Activated CD8-positive, alpha-beta T cell treated with anti-CD3 and anti-CD28 coated beads for 36 hours (primary cell): ENCODE data around the gene ANKRD44. TPM values are rescaled to one million over a fixed set of nuclear protein-coding genes. Genes with fewer than 3 reads are reported as not detected.
A peak's percentile ranks its signal among the peaks of the same experiment; 100 is the strongest.

Source experiments
- ATAC-seq: fragments of 200-7000 bp; cut with Tn5 transposase; one replicate; pipeline ENCODE4 v1.10.0; 2021; ENCODE audit warnings: mild to moderate bottlenecking, moderate library complexity
- CTCF ChIA-PET: fragments of 350-600 bp; sonication (Branson Sonifier 250); formaldehyde crosslinking; loops from one replicate; lab custom pipeline; 2021; ENCODE audit warnings: antibody characterized with exemption; lab: Charles Lee
- POLR2A ChIA-PET: fragments of 350-600 bp; sonication (Branson Sonifier 250); formaldehyde crosslinking; loops from one replicate; lab custom pipeline; 2021; ENCODE audit warnings: antibody characterized with exemption; lab: Charles Lee
- DNase-seq: peaks from one replicate; pipeline ENCODE4 v3.0.0-alpha.2; 2020
- H3K27ac Mint-ChIP-seq: one replicate; pipeline ENCODE4 v1.8.0; 2021; ENCODE audit warnings: mild to moderate bottlenecking, mixed read lengths
- H3K27me3 Mint-ChIP-seq: one replicate; pipeline ENCODE4 v1.8.0; 2021; ENCODE audit warnings: mixed read lengths
- H3K36me3 Mint-ChIP-seq: one replicate; pipeline ENCODE4 v1.8.0; 2021; ENCODE audit warnings: low read depth, mixed read lengths
- H3K4me1 Mint-ChIP-seq: one replicate; pipeline ENCODE4 v1.8.0; 2021; ENCODE audit warnings: low read depth, mixed read lengths
- H3K4me3 Mint-ChIP-seq: one replicate; pipeline ENCODE4 v1.8.0; 2021; ENCODE audit warnings: mild to moderate bottlenecking, moderate library complexity, mixed read lengths
- H3K9me3 Mint-ChIP-seq: one replicate; pipeline ENCODE4 v1.8.0; 2021; ENCODE audit warnings: mixed read lengths
- CTCF ChIP-seq: fragments of 200-600 bp; IDR thresholded peaks from one replicate; pipeline ENCODE4 v1.8.0; 2022; ENCODE audit warnings: antibody characterized with exemption, mild to moderate bottlenecking
- intact Hi-C: fragments of 100-400 bp; cut with micrococcal nuclease; formaldehyde crosslinking; loops from one replicate; pipeline ENCODE4 v1.10.0; 2022
- total RNA-seq, 2 experiments: library from RNA; stranded (reverse); gene quantifications; one replicate each; pipeline ENCODE4 v1.2.3, GENCODE V29; 2021

Gene ANKRD44
- total RNA-seq, 2 experiments from 2014 or later: 131 to 132 TPM

- no peak for ATAC-seq
- POLR2A ChIA-PET: interaction anchor here (0.9 kb wide), 1 partner anchor 10 kb away, joined by 3 read pairs; no protein-coding TSS in a partner anchor
- CTCF ChIA-PET: interaction anchor here (1.0 to 6.7 kb wide), 6 partner anchors 9 to 58 kb away, joined by 4 to 81 read pairs (median 4); no protein-coding TSS in a partner anchor
- no peaks in the 10 kb centered on the region for H3K27me3 Mint-ChIP-seq
- no peak for DNase-seq
- H3K9me3 Mint-ChIP-seq: no peaks in the 10 kb centered on the region
- H3K4me1 Mint-ChIP-seq: peaks cover 66% of the 10 kb centered on the region
- intact Hi-C loops: no loop called here
- H3K36me3 Mint-ChIP-seq: peaks cover 23% of the 10 kb centered on the region
- no peak for TF ChIP-seq CTCF
- no peak overlapping the region for H3K4me3 Mint-ChIP-seq
- H3K27ac Mint-ChIP-seq: peak overlapping the region; percentile 44
These were observed 139.0 kb downstream of the ANKRD44 start for GRCh38 chr2:197171582-197171981.

GRCh38 chr2:197170208-197170607 lies 140.4 kb downstream of the ANKRD44 start:
- Mint-ChIP-seq H3K36me3 (peaks cover 16% of the 10 kb centered on the region), H3K4me3 (no peak overlapping the region), H3K27ac (no peak overlapping the region), H3K27me3 (no peaks in the 10 kb centered on the region), H3K9me3 (no peaks in the 10 kb centered on the region), H3K4me1 (peaks cover 61% of the 10 kb centered on the region)
- CTCF ChIA-PET: interaction anchor here (0.9 to 6.7 kb wide), 12 partner anchors 8 to 56 kb away, joined by 3 to 81 read pairs (median 6); no protein-coding TSS in a partner anchor
- POLR2A ChIA-PET: interaction anchor here (0.8 kb wide), 1 partner anchor 42 kb away, joined by 3 read pairs; no protein-coding TSS in a partner anchor
- no peak for TF ChIP-seq CTCF
- ATAC-seq: no peak
- DNase-seq: no peak
- intact Hi-C loops: no loop called here

- POLR2A ChIA-PET: interaction anchor here (0.7 to 1.6 kb wide), 4 partner anchors 22 to 139 kb away, joined by 3 to 4 read pairs (median 3); no protein-coding TSS in a partner anchor
- H3K4me3 Mint-ChIP-seq: no peak overlapping the region
- DNase-seq: peak; percentile 88
- H3K27me3 Mint-ChIP-seq: no peaks in the 10 kb centered on the region
- H3K36me3 Mint-ChIP-seq: peaks cover 21% of the 10 kb centered on the region
- peak; percentile 68 for TF ChIP-seq CTCF
- peak; percentile 86 for ATAC-seq
- CTCF ChIA-PET: interaction anchor here (0.6 to 6.7 kb wide), 33 partner anchors 9 to 210 kb away, joined by 3 to 81 read pairs (median 4); no protein-coding TSS in a partner anchor
- intact Hi-C loops: loop anchor here (2.0 kb wide), 1 partner anchor 56 kb away; no protein-coding TSS in a partner anchor
- peak overlapping the region; percentile 71 for H3K27ac Mint-ChIP-seq
- H3K9me3 Mint-ChIP-seq: no peaks in the 10 kb centered on the region
- H3K4me1 Mint-ChIP-seq: peaks cover 61% of the 10 kb centered on the region
These were observed 141.9 kb downstream of the ANKRD44 start for GRCh38 chr2:197168705-197169104.

GRCh38 chr2:197167608-197168314 lies 142.8 kb downstream of the ANKRD44 start:
- H3K27me3 Mint-ChIP-seq: no peaks in the 10 kb centered on the region
- intact Hi-C loops: loop anchor here (2.0 kb wide), 1 partner anchor 55 kb away; no protein-coding TSS in a partner anchor
- peaks cover 68% of the 10 kb centered on the region for H3K4me1 Mint-ChIP-seq
- POLR2A ChIA-PET: interaction anchor here (0.9 to 1.6 kb wide), 4 partner anchors 33 to 140 kb away, joined by 3 to 4 read pairs (median 4); no protein-coding TSS in a partner anchor
- ATAC-seq: no peak
- CTCF ChIA-PET: interaction anchor here (0.6 to 6.7 kb wide), 34 partner anchors 9 to 245 kb away, joined by 3 to 81 read pairs (median 4); no protein-coding TSS in a partner anchor
- H3K27ac Mint-ChIP-seq: peak overlapping the region; percentile 59
- peaks cover 25% of the 10 kb centered on the region for H3K36me3 Mint-ChIP-seq
- H3K9me3 Mint-ChIP-seq: no peaks in the 10 kb centered on the region
- no peak overlapping the region for H3K4me3 Mint-ChIP-seq
- DNase-seq: no peak
- no peak for TF ChIP-seq CTCF
